Adrenal gland (tissue), 5 donors: Measurements from ENCODE around the gene KLF7.

Experiments
- CTCF ChIP-seq, 6 experiments: fragments of 450-650 bp in 4 of 6; fragments of 200-600 bp in 2 of 6; sonication (generic) in 1 of 6; IDR thresholded peaks; 1 replicate in 5 of 6; 2 replicates in 1 of 6; pipeline versions ENCODE4 v1.5.1 to v1.8.0; 2016 to 2021; ENCODE audit warnings: antibody characterized with exemption in 6 of 6, mild to moderate bottlenecking in 2 of 6, moderate library complexity in 1 of 6
- POLR2A ChIP-seq, 2 donors: fragments of 450-650 bp; IDR thresholded peaks; one replicate each; pipeline ENCODE4 v1.6.1; 2017; ENCODE audit warnings: antibody characterized with exemption in 2 of 2, mild to moderate bottlenecking in 2 of 2, moderate library complexity in 1 of 2
- donor health status: DM: no; HTN: no; CAD: no.

GRCh38 chr2:207110310-207110709, 55.4 kb downstream of the KLF7 start:
- TF ChIP-seq CTCF (IDR thresholded peaks at IDR 0.05) (no peak), POLR2A (IDR thresholded peaks at IDR 0.05) (no peak)
